Heart right ventricle (tissue), 16 donors: ENCODE results near the gene ELOVL5. TPM values are rescaled to one million over a fixed set of nuclear protein-coding genes. Genes with fewer than 3 reads are reported as not detected.
"Not testable (repeated sequence)": the region's sequence is repeated elsewhere in the genome, so short reads cannot be mapped to it uniquely, and the experiment has no call there.

Experiments
- ATAC-seq, 8 donors: fragments of 200-7000 bp; cut with Tn5 transposase; one replicate each; pipeline ENCODE4 v1.9.1; 2020; ENCODE audit warnings: mild to moderate bottlenecking in 8 of 8, moderate library complexity in 8 of 8, moderate number of reproducible peaks in 1 of 8
- DNase-seq, 2 donors: peaks; one replicate each; pipeline ENCODE4 v3.0.0-alpha.2; 2020
- H3K27ac ChIP-seq, 10 donors: fragments of 200-600 bp; sonication (generic) in 2 of 10; one replicate each; pipeline versions ENCODE4 v1.5.0 to v1.8.0; 2020 to 2022; ENCODE audit warnings: mild to moderate bottlenecking in 3 of 10
- H3K27me3 ChIP-seq, 7 donors: fragments of 200-600 bp; one replicate each; pipeline ENCODE4 v1.8.0; 2021 to 2022; ENCODE audit warnings: mild to moderate bottlenecking in 2 of 7
- H3K36me3 ChIP-seq, 9 donors: fragments of 200-600 bp; sonication (generic) in 1 of 9; one replicate each; pipeline versions ENCODE4 v1.5.0 to v1.8.0; 2020 to 2022; ENCODE audit warnings: mild to moderate bottlenecking in 2 of 9
- H3K4me1 ChIP-seq, 9 donors: fragments of 200-600 bp; sonication (generic) in 1 of 9; one replicate each; pipeline versions ENCODE4 v1.5.0 to v1.8.0; 2020 to 2022; ENCODE audit warnings: mild to moderate bottlenecking in 4 of 9
- H3K4me3 ChIP-seq, 10 donors: fragments of 200-600 bp; sonication (generic) in 2 of 10; one replicate each; pipeline versions ENCODE4 v1.5.0 to v1.8.0; 2020 to 2022; ENCODE audit warnings: mild to moderate bottlenecking in 7 of 10, moderate library complexity in 2 of 10
- H3K9me3 ChIP-seq, 11 donors: fragments of 200-600 bp in 10 of 11; sonication (generic) in 2 of 11; one replicate each; pipeline versions ENCODE4 v1.5.0 to v1.8.0; 2013 to 2022; ENCODE audit warnings: mild to moderate bottlenecking in 2 of 11, control low read depth in 1 of 11, moderate library complexity in 1 of 11
- CTCF ChIP-seq, 9 donors: fragments of 200-600 bp; sonication (generic) in 2 of 9; IDR thresholded peaks; one replicate each; pipeline versions ENCODE4 v1.5.0 to v1.8.0; 2021 to 2022; ENCODE audit warnings: antibody characterized with exemption in 9 of 9, mild to moderate bottlenecking in 5 of 9, moderate library complexity in 1 of 9
- WGBS, 2 donors: extraction: QIAGEN DNeasy Blood & Tissue Kit; methylation state at CpG; one replicate each; pipeline ENCODE4 v1.1.7; 2013; ENCODE audit warnings: inconsistent platforms in 1 of 2; 5-methylcytosine and 5-hydroxymethylcytosine counted together
- intact Hi-C, 10 donors: fragments of 100-400 bp; cut with DNase I; formaldehyde crosslinking; loops; one replicate each; pipeline versions ENCODE4 v1.11.1 to v1.14.2; 2022
- polyA plus RNA-seq, 2 donors: library from polyadenylated mRNA; stranded (reverse); fragments of 200-250 nt; gene quantifications; one replicate each; pipeline ENCODE4 v1.2.3, GENCODE V29; 2013
- total RNA-seq, 10 donors: library from RNA; stranded (reverse); fragmentation: NEBNext Ultra II Directional in 3 of 10; extraction: Animal tissue kit (Norgen Biotek cat#: 25700) in 3 of 10; gene quantifications; one replicate each; pipeline versions ENCODE4 v1.2.1 to v1.2.4, GENCODE V29; 2021 to 2023
- donor health status: Arrhythmogenic right ventricular cardiomyopathy.
- donor health status: ischemic (EF 13 %, LVEDD 7.1; RV severe dilation, severe dysfunction).
- donor health status: healthy with polysubstance abuse.
- donor health status: DM: no; HTN: yes; CAD: no.
- donor health status: DM: no; HTN: no; CAD: no.
- donor health status: ischemic (EF 25% LVEDD 6.9; RV normal size, moderate dysfunction).
- donor health status: ischemic (EF 25% LVEDD 5.7; RV mildly dilated, moderate dysfunction).
- donor health status: healthy.
- donor health status: DM: yes; HTN: yes; CAD: no.
- donor health status: Ischemic cardiomyopathy.
- donor health status: ischemic (EF 35%, LVEDD 5.7; RV mildly dilated, moderate dysfunction).
- donor health status: nonischemic (EF 11% LVEDD 7.7; RV severe dilation, severe dysfunction).
- donor health status: DM: yes; HTN: yes; CAD: no.
- donor health status: PGD.
- donor health status: ischemic (EF 29% LVEDD 5.4; RV normal size, mild dysfunction).
- donor health status: nonischemic (EF 23%, LVEDD 6.1; RV moderate dilation, normal function).

Gene ELOVL5
- total and polyA plus RNA-seq, 12 donors = 16.9 to 48.1 (median 29.7) TPM

GRCh38 chr6:53391170-53391569 is 42.4 kb upstream of the ELOVL5 start:
- H3K9me3 ChIP-seq = no peaks in the 10 kb centered on the region
- no peak overlapping the region for H3K27ac ChIP-seq
- peaks cover 0 to 5% (median 0%) of the 10 kb centered on the region in 9 donors for H3K4me1 ChIP-seq
- DNase-seq (no peak), ATAC-seq (peak in 3 of 8 donors; percentile 35 to 55 (median 46))
- intact Hi-C loops = no loop called here
- 58 to 66% methylated on average over 3 of the region's 3 CpGs for WGBS, 2 donors
- no peaks in the 10 kb centered on the region for H3K27me3 ChIP-seq
- H3K36me3 ChIP-seq = no peaks in the 10 kb centered on the region
- H3K4me3 ChIP-seq = no peak overlapping the region
- TF ChIP-seq CTCF (IDR thresholded peaks at IDR 0.05) = no peak

- intact Hi-C loops = no loop called here
- Histone ChIP-seq H3K4me3 (no peak overlapping the region), H3K4me1 (peaks cover 0 to 5% (median 0%) of the 10 kb centered on the region in 9 donors), H3K27ac (no peak overlapping the region), H3K36me3 (no peaks in the 10 kb centered on the region), H3K27me3 (no peaks in the 10 kb centered on the region), H3K9me3 (no peaks in the 10 kb centered on the region)
- TF ChIP-seq CTCF (IDR thresholded peaks at IDR 0.05) = no peak
- no peak for ATAC-seq
- WGBS, 2 donors = 80 to 81% methylated on average over 3 of the region's 3 CpGs
- no peak for DNase-seq
Observed at GRCh38 chr6:53390010-53390409, 41.3 kb upstream of the ELOVL5 start.

GRCh38 chr6:53388615-53389014 is 39.9 kb upstream of the ELOVL5 start:
- intact Hi-C loops, DNase-seq, H3K4me1 ChIP-seq, H3K4me3 ChIP-seq, H3K27ac ChIP-seq, H3K9me3 ChIP-seq, H3K36me3 ChIP-seq, H3K27me3 ChIP-seq, ATAC-seq: not testable (repeated sequence)
- 90 to 91% methylated on average over 3 of the region's 3 CpGs for WGBS, 2 donors

GRCh38 chr6:53382421-53382820 is 33.7 kb upstream of the ELOVL5 start:
- ATAC-seq = no peak

More at GRCh38 chr6:53382421-53382820, 33.7 kb upstream of the ELOVL5 start:
- H3K27ac ChIP-seq = no peak overlapping the region
- no peaks in the 10 kb centered on the region for H3K27me3 ChIP-seq
- H3K4me1 ChIP-seq = peaks cover 0 to 12% (median 0%) of the 10 kb centered on the region in 9 donors
- no peak for TF ChIP-seq CTCF (IDR thresholded peaks at IDR 0.05)
- 80 to 86% methylated on average over 5 of the region's 5 CpGs for WGBS, 2 donors
- H3K36me3 ChIP-seq = no peaks in the 10 kb centered on the region
- DNase-seq = no peak
- intact Hi-C loops = no loop called here
- no peaks in the 10 kb centered on the region for H3K9me3 ChIP-seq
- no peak overlapping the region for H3K4me3 ChIP-seq
